ENCODE measurements around the gene ITPR1. TPM values are rescaled to one million over a fixed set of nuclear protein-coding genes. Genes with fewer than 3 reads are reported as not detected.

ITPR1 gene
- total and polyA plus RNA-seq, 2 of the 4 experiments (the other 2 are of a cell fraction): 1.8 to 5.7 TPM

- H4K20me1 ChIP-seq (ENCODE audit: insufficient read depth, low read length): no peaks in the 10 kb centered on the region
- no peak overlapping the region for H2BK5ac ChIP-seq (ENCODE audit: low read depth, low read length, poor library complexity, severe bottlenecking)
- WGBS, 2 experiments (ENCODE audit: extremely low coverage in 2 of 2, insufficient read length in 1 of 2): no CpG with 5 or more reads among the region's 5 CpGs
- ATAC-seq (ENCODE audit: low read depth) (no peak), DNase-seq (no peak)
- H4K5ac ChIP-seq (ENCODE audit: low read depth, low read length): no peak overlapping the region
- no peak overlapping the region for H2BK120ac ChIP-seq (ENCODE audit: low read depth, low read length)
- H3K56ac ChIP-seq (ENCODE audit: extremely low read depth, insufficient read depth, low read length): no peak overlapping the region
- no peak overlapping the region for H2AFZ ChIP-seq (replicated peaks; ENCODE audit: low read length, poor library complexity)
- CTCF ChIA-PET: no interaction called here
- H3K4ac ChIP-seq (ENCODE audit: low read depth, low read length): no peak overlapping the region
- no peak overlapping the region for H2AK9ac ChIP-seq (replicated peaks; ENCODE audit: low read depth, low read length, poor library complexity)
- no TSS peak for BruUV-seq (replicated peaks)
- H3K4me3 ChIP-seq (ENCODE audit: insufficient read depth, low read depth, low read length): no peak overlapping the region
- H3K27me3 ChIP-seq (ENCODE audit: control insufficient read depth, insufficient read depth, low read length): no peaks in the 10 kb centered on the region
- H3K79me1 ChIP-seq (ENCODE audit: low read depth in 1 of 2, low read length in 2 of 2): no peaks in the 10 kb centered on the region
- in situ Hi-C loops (cut with MboI; ENCODE audit: low sequenced_read_pairs): no loop called here
- no peak overlapping the region for H3K9ac ChIP-seq (ENCODE audit: low read depth, low read length)
- H3K9me1 ChIP-seq (ENCODE audit: insufficient read depth, low read length): no peaks in the 10 kb centered on the region; the same call in 1 of the 2 replicates
- H4K91ac ChIP-seq (ENCODE audit: insufficient read depth, low read depth, low read length): no peak overlapping the region
- no peak overlapping the region for H4K8ac ChIP-seq (ENCODE audit: low read depth in 2 of 2, low read length in 2 of 2)
- H2BK20ac ChIP-seq (ENCODE audit: low read depth, low read length): no peak overlapping the region
- TF ChIP-seq RCOR1 (IDR thresholded peaks at IDR 0.05; ENCODE audit: insufficient replicate concordance, low read length): no peak
- no peak for TF ChIP-seq NFE2L2 (IDR thresholded peaks at IDR 0.05; ENCODE audit: low read depth, low read length)
- TF ChIP-seq CTCF (conservative IDR thresholded peaks at IDR 0.05; ENCODE audit: low read depth, low read length): no peak
- no peak for TF ChIP-seq CHD1 (IDR thresholded peaks at IDR 0.05; ENCODE audit: low read depth, low read length)
- TF ChIP-seq CEBPB (IDR thresholded peaks at IDR 0.05; ENCODE audit: low read depth, low read length): no peak
- no peak for TF ChIP-seq RAD21 (IDR thresholded peaks at IDR 0.05; ENCODE audit: low read length)
- TF ChIP-seq RFX5 (IDR thresholded peaks at IDR 0.05; ENCODE audit: low read depth, low read length): no peak
- dilution Hi-C loops (cut with HindIII; ENCODE audit: low sequenced_read_pairs, unreplicated experiment): no loop called here
- no peaks in the 10 kb centered on the region for H3K4me1 ChIP-seq (ENCODE audit: control insufficient read depth, insufficient read depth, low read length)
- no peak overlapping the region for H3K14ac ChIP-seq (replicated peaks; ENCODE audit: low read depth, low read length)
- no peak overlapping the region for H2BK15ac ChIP-seq (ENCODE audit: low read depth, low read length)
- no peaks in the 10 kb centered on the region for H3K36me3 ChIP-seq (ENCODE audit: control insufficient read depth, insufficient read depth, low read length)
- H3K18ac ChIP-seq (ENCODE audit: low read depth, low read length): no peak overlapping the region
- H2AK5ac ChIP-seq (ENCODE audit: low read depth, low read length): no peak overlapping the region
- no peak overlapping the region for H3K27ac ChIP-seq (ENCODE audit: insufficient read depth, low read length)
- intact Hi-C loops (cut with micrococcal nuclease): no loop called here
- no peak overlapping the region for H3K4me2 ChIP-seq (ENCODE audit: low read depth, low read length)
- H3K23ac ChIP-seq (ENCODE audit: low read depth, low read length): no peak overlapping the region
- POLR2A ChIA-PET (ENCODE audit: unreplicated experiment): no interaction called here
- no peaks in the 10 kb centered on the region for H3K9me3 ChIP-seq (ENCODE audit: control insufficient read depth, insufficient read depth, low read length)
Measured at GRCh38 chr3:4565809-4566501, 72.8 kb downstream of the ITPR1 start.
